HG03196 (cell line): ENCODE data around the gene GZMA.

Experiments used
- ATAC-seq: cut with Tn5 transposase; IDR thresholded peaks from one replicate; pipeline ENCODE4 v1.9.1; 2021; ENCODE audit not compliant: unreplicated experiment

The GZMA gene

DNA sequence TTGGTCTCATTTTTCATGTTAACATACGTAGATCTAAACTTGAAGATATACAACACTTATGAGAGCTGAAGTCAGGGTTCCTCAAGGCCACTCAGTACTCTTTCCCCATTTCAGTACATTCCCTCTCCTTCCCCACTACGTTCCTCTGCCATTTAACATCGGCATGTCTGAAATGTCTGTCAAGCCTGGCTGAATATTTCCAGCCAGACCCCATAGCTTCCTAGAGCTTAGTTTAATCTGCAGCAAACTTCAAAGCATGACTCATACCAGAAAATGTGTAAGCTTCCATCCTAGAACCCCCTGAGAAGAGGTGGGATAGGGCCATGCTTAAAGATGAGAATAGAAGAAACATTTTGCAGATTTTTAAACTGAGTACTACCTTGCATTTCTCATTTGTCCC, 6.2 kb downstream of the GZMA start:
- no peak for ATAC-seq

DNA sequence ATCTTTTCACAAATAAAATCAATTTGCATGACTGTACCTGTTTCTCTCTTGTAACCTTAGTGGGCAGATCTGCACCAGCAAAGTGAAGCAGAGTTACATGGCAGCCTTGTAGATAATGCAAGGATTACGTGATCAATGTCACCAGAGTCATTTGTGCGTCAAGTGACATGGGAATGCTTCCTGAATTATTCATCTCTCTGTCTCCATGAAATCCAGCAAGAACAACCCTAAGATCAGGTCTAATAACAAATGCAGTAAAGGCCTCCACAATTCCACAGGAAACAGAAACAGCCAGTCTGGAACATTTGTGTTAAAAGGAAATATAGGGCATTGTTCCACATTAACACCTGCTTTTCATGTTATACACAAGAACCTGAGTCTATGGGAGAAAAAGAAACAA, 7.8 kb downstream of the GZMA start:
- no peak for ATAC-seq

- no peak for ATAC-seq
Measured at GRCh38 chr5:55113327-55113726, 10.9 kb downstream of the GZMA start.

DNA sequence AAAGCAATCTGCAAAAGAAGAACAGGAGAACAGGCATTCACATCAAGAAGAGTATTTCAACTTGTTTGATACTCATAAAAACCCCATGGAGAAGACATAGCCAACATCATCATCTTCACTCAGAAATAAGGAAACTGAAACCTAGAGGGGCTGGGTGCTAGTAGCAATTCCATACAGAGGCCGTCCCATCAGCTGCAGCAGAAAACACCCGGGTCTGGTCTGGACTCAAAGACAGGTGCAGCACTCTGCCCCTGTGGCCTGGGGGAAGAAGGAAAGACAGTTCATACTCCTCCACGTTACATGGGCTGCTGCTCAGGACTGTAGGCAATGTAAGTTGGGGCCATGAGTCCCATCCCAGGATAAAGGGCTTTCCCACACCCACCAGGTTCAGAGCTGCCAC, 11.6 kb downstream of the GZMA start:
- no peak for ATAC-seq

DNA sequence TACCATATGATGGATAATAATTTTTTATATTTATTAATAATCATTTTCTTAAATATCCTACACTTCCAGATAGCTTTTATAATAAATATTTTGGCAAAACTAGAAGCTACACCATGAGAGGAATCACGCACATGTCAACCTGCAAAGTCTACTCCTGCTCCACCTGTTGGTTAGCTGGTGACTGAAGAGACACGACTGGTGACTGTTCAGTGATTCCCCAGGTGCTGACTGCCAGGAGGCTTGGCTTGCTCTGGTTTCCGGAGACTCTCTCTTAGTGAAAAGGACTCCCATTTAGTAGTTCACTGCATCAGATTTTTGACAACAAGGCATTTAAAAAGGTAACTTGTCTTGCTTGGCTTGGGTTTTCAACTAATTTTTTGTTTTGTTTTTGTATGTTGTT, 20.9 kb downstream of the GZMA start:
- no peak for ATAC-seq

- ATAC-seq, result no peak
Measured at GRCh38 chr5:55134053-55134722, 31.7 kb downstream of the GZMA start.

- no peak for ATAC-seq
Measured at GRCh38 chr5:55136521-55136920, 34.1 kb downstream of the GZMA start.

GRCh38 chr5:55140908-55141665, 38.6 kb downstream of the GZMA start:
- no peak for ATAC-seq

DNA sequence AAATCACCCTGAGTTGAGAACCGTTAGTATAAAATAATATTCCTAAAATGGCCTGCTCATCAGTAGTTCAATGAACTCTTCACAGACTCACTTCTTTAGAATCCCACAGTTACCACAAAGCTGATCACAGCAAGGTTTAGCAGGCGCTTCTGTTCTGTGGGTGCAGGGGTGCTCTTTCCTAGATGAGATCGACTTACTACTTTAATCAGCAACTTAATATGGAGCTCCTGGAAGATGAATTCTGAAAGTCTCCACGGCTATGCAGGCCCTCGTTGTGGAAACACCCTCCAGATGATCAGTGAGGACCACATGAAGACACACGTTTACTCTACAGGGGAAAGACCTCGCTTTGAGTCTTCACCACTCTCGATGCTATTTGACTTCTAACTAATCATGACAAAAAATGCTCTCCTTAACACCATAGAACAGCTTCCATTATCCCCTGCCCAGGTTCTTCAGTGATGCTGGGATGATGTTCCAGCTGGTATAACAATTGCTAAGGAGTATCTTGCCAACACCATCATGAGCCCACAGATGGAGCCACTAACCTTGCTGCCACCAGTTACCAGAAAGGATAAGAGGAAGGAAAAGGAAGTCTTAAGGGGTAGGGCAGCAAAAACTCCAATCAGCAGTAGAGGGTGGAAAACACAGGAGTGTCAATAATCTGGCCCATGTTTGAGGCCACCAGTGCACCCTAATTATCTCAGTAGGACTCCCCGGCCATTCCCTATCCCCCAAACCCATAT, 39.7 kb downstream of the GZMA start:
- ATAC-seq, result no peak

GRCh38 chr5:55143624-55144023, 41.2 kb downstream of the GZMA start:
- ATAC-seq, result no peak

DNA sequence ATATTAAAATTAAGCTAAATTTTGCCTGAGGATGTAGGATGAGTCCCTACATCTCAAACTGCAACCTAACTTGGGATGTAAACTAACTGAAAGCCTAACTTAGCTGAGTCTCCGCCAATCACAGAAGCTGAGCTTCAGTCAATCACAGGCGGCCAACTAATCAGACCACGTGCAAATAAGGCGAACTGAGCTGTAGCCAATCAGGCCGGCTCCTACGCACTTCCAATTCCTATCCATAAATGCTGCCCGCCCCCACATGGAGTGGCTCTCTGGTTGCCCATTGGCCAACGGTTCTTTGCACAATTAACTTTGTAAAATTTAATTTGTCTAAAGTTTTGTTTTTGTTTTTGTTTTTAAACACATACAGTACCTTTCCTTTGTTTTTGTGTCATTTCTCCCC, 43.6 kb downstream of the GZMA start:
- ATAC-seq, result no peak

DNA sequence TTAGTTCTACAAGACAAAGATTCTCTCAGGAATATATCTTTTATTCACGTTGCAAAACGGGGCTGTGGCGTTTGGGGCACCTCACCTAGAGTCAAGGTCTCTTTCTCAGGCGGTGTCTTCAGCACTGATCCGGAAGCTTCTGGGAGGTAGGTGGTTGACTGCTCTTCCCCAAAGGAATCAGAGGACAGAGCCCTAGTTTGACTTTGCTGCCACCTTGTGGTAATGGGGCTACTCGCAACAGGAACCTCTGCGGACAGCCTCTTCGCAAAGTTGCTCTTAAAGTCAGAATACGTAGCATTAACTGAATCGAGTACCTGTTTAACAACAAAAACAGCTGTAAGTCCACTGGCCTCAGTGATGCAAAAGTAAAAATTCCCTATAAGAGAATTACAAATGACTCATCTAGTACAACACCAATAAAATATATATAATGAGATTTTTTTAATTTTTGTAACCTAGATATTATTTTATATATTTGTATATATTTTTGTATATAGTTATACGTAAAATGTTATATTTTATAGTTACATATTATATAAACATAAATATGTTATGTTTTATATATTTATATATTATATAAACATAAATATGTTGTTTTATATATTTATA, 44.2 kb downstream of the GZMA start:
- ATAC-seq, result peak; percentile 73

GRCh38 chr5:55149308-55149795, 46.9 kb downstream of the GZMA start:
- no peak for ATAC-seq

DNA sequence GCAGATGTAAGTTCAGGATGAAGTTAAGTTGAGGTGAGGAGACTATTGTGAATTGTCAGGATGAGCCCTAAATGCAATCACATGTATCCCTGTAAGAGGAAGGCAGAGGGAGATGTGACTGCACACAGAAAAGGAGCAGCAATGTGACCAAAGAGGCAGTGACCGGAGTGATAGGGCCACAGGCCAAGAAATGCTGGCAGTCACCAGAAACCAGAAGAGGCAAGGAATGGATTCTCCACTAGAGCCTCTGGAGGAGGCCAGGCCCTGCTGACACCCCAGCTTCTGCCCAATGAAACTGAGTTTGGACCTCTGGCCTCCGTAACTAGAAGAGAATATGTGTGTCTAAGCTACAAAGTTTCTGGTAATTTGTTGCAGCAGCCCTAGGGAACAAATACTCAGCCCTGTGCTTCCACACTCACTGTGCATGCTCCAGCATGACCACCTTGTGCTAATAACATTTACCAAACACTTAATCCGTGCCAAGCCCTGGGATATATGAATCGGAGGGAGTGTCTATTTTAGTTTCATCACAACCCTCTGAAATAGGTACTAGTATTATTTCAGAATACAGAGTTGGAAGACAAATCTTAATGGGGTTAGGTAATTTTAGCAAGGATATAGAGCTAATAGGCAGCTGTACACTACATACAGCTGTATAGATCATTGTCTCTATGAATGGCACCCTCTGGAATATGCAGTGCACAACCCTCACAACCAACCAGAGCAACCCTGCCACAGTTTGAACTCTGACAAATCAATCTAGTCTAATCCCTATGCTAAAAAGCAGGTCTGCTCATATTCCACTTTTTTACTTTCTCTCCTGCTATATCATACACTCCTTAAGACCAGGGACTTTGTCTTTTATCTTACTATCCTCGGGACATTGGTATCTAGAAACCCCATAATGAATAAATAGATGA, 49.7 kb downstream of the GZMA start:
- ATAC-seq, result no peak

- no peak for ATAC-seq
Measured at GRCh38 chr5:55154873-55155272, 52.4 kb downstream of the GZMA start.
